Stimulated activated CD4-positive, alpha-beta T cell treated with anti-CD3 and anti-CD28 coated beads, Interleukin-2, amount 100 ng/mL, for 48 hours (primary cell): ENCODE measurements around the gene C6.

Source experiments
- DNase-seq, 2 donors: peaks; one replicate each; pipeline ENCODE4 v3.0.0-alpha.2; 2020

C6 gene

GRCh38 chr5:41115281-41115680 is 98.1 kb downstream of the C6 start:
- no peak for DNase-seq

GRCh38 chr5:41112486-41113455 is 100.6 kb downstream of the C6 start:
- no peak for DNase-seq

- no peak for DNase-seq
Observed at GRCh38 chr5:41109186-41109585, 104.1 kb downstream of the C6 start.

GRCh38 chr5:41102341-41102740 is 111.0 kb downstream of the C6 start:
- no peak for DNase-seq

GRCh38 chr5:41097642-41098041 is 115.7 kb downstream of the C6 start:
- DNase-seq: no peak

- DNase-seq: no peak
Observed at GRCh38 chr5:41095324-41096101, 117.8 kb downstream of the C6 start.

- DNase-seq: no peak
Observed at GRCh38 chr5:41094871-41095270, 118.5 kb downstream of the C6 start.

GRCh38 chr5:41093803-41094202 is 119.5 kb downstream of the C6 start:
- no peak for DNase-seq
